ENCODE data around the gene MYL7. TPM values are rescaled to one million over a fixed set of nuclear protein-coding genes. Genes with fewer than 3 reads are reported as not detected.
A peak's percentile ranks its signal among the peaks of the same experiment; 100 is the strongest.

The MYL7 gene
- total RNA-seq, 1 experiment from 2014 or later, result not detected

GRCh38 chr7:44112997-44113763, 28.0 kb downstream of the MYL7 start:
- intact Hi-C loops (cut with micrococcal nuclease), result no loop called here
- CTCF ChIA-PET, result no interaction called here
- Histone ChIP-seq H3K4me3 (replicated peaks in 1 of 2; ENCODE audit: low read depth in 1 of 2, low read length in 2 of 2) (no peak overlapping the region), H3K9ac (ENCODE audit: low read length) (no peak overlapping the region), H3K36me3 (ENCODE audit: control insufficient read depth in 1 of 2, insufficient read depth in 2 of 2, low read length in 2 of 2) (peaks cover 11 to 18% of the 10 kb centered on the region in 2 experiments; a peak in 3 of 4 replicates), H3K9me3 (ENCODE audit: control insufficient read depth in 1 of 2, insufficient read depth in 1 of 2, low read depth in 1 of 2, low read length in 2 of 2) (no peaks in the 10 kb centered on the region), H4K20me1 (ENCODE audit: insufficient read depth) (no peaks in the 10 kb centered on the region), H3K27ac (ENCODE audit: low read depth, low read length) (no peak overlapping the region), H3K9me2 (ENCODE audit: insufficient read depth) (no peaks in the 10 kb centered on the region), H3K4me1 (ENCODE audit: control insufficient read depth in 1 of 2, insufficient read depth in 2 of 2, low read length in 2 of 2) (no peaks in the 10 kb centered on the region), H3K79me2 (ENCODE audit: insufficient read depth, low read length) (peaks cover under 1% of the 10 kb centered on the region; the same call in 1 of the 2 replicates), H3K27me3 (ENCODE audit: insufficient read depth, low read length) (no peaks in the 10 kb centered on the region), H3K4me2 (ENCODE audit: low read length) (no peak overlapping the region), H2AFZ (ENCODE audit: low read depth, low read length, poor library complexity, severe bottlenecking) (no peak overlapping the region)
- TF ChIP-seq POLR2AphosphoS5 (IDR thresholded peaks at IDR 0.05; ENCODE audit: low read depth, low read length) (0 out of 2 replicates have a peak, but pooled peaks have one; percentile 14), SRF (IDR thresholded peaks at IDR 0.05; ENCODE audit: low read depth) (no peak), CEBPB (IDR thresholded peaks at IDR 0.05; ENCODE audit: low read depth) (no peak), POLR2A (IDR thresholded peaks at IDR 0.05; ENCODE audit: borderline replicate concordance, extremely low read depth, insufficient read depth, insufficient read length) (no peak)
- POLR2A ChIA-PET, result no interaction called here
- no TSS peak for BruUV-seq (replicated peaks)
- RAD21 ChIA-PET (ENCODE audit: low non-redundant PET in 1 of 2, low total read pairs in 2 of 2, uncharacterized antibody in 2 of 2, unreplicated experiment in 2 of 2), result no interaction called here
- ATAC-seq (peak; percentile 39), DNase-seq (ENCODE audit: low read depth, low spot score) (no peak)

- H3K4me2 ChIP-seq (ENCODE audit: low read length), result no peak overlapping the region
- H3K9me3 ChIP-seq (ENCODE audit: control insufficient read depth in 1 of 2, insufficient read depth in 1 of 2, low read depth in 1 of 2, low read length in 2 of 2), result no peaks in the 10 kb centered on the region
- H3K36me3 ChIP-seq (ENCODE audit: control insufficient read depth in 1 of 2, insufficient read depth in 2 of 2, low read length in 2 of 2), result peaks cover 9 to 15% of the 10 kb centered on the region in 2 experiments; a peak in 3 of 4 replicates
- ChIA-PET POLR2A (no interaction called here), CTCF (no interaction called here), RAD21 (ENCODE audit: low non-redundant PET in 1 of 2, low total read pairs in 2 of 2, uncharacterized antibody in 2 of 2, unreplicated experiment in 2 of 2) (no interaction called here)
- DNase-seq (ENCODE audit: low read depth, low spot score), result no peak
- ATAC-seq, result peak; percentile 8; the same call in 1 of the 2 replicates
- H3K4me1 ChIP-seq (ENCODE audit: control insufficient read depth in 1 of 2, insufficient read depth in 2 of 2, low read length in 2 of 2), result no peaks in the 10 kb centered on the region
- H3K9ac ChIP-seq (ENCODE audit: low read length), result no peak overlapping the region
- no peaks in the 10 kb centered on the region for H3K9me2 ChIP-seq (ENCODE audit: insufficient read depth)
- H2AFZ ChIP-seq (ENCODE audit: low read depth, low read length, poor library complexity, severe bottlenecking), result no peak overlapping the region
- no peak overlapping the region for H3K27ac ChIP-seq (ENCODE audit: low read depth, low read length)
- H3K4me3 ChIP-seq (replicated peaks in 1 of 2; ENCODE audit: low read depth in 1 of 2, low read length in 2 of 2), result no peak overlapping the region
- H3K79me2 ChIP-seq (ENCODE audit: insufficient read depth, low read length), result no peaks in the 10 kb centered on the region
- TF ChIP-seq EZH2phosphoT487 (IDR thresholded peaks at IDR 0.05; ENCODE audit: borderline replicate concordance), result no peak
- no peak for TF ChIP-seq SP1 (IDR thresholded peaks at IDR 0.05; ENCODE audit: low read depth)
- no peak for TF ChIP-seq EGR1 (IDR thresholded peaks at IDR 0.05; ENCODE audit: low read depth)
- no peak for TF ChIP-seq CBX3 (IDR thresholded peaks at IDR 0.05; ENCODE audit: low read depth)
- TF ChIP-seq POLR2AphosphoS5 (IDR thresholded peaks at IDR 0.05; ENCODE audit: low read depth, low read length), result no peak; the same call in 1 of the 2 replicates
- no peak for TF ChIP-seq ZBTB33 (IDR thresholded peaks at IDR 0.05; ENCODE audit: extremely low read depth, insufficient replicate concordance, low read length)
- no peak for TF ChIP-seq ELF1 (IDR thresholded peaks at IDR 0.05; ENCODE audit: borderline replicate concordance, low read depth)
- no peak for TF ChIP-seq SRF (IDR thresholded peaks at IDR 0.05; ENCODE audit: low read depth)
- TF ChIP-seq ZFX (IDR thresholded peaks at IDR 0.05), result no peak
- TF ChIP-seq SIN3A (IDR thresholded peaks at IDR 0.05; ENCODE audit: low read depth), result no peak
- TF ChIP-seq ZNF274 (IDR thresholded peaks at IDR 0.05; ENCODE audit: low read depth, low read length), result no peak
- no peak for TF ChIP-seq EZH2 (IDR thresholded peaks at IDR 0.05)
- no peak for TF ChIP-seq CEBPB (IDR thresholded peaks at IDR 0.05; ENCODE audit: low read depth)
- TF ChIP-seq JUND (IDR thresholded peaks at IDR 0.05), result no peak
- no peak for TF ChIP-seq TCF7L2 (IDR thresholded peaks at IDR 0.05; ENCODE audit: borderline replicate concordance, extremely low read depth, insufficient read depth, insufficient read length)
- no peak for TF ChIP-seq YY1 (IDR thresholded peaks at IDR 0.05; ENCODE audit: extremely low read depth, insufficient replicate concordance, low read depth, low read length)
- TF ChIP-seq POLR2A (IDR thresholded peaks at IDR 0.05; ENCODE audit: borderline replicate concordance, extremely low read depth, insufficient read depth, insufficient read length), result no peak
- H4K20me1 ChIP-seq (ENCODE audit: insufficient read depth), result no peaks in the 10 kb centered on the region
- BruUV-seq (replicated peaks), result no TSS peak
- intact Hi-C loops (cut with micrococcal nuclease), result no loop called here
- H3K27me3 ChIP-seq (ENCODE audit: insufficient read depth, low read length), result no peaks in the 10 kb centered on the region
These were observed 28.7 kb downstream of the MYL7 start for GRCh38 chr7:44112231-44112996.

Measured in HCT116 (cell line).